Neutrophil (primary cell): Measurements from ENCODE around the gene DNTTIP2.

Experiments
- H3K27ac ChIP-seq: fragments of 200-600 bp; sonication (generic); 2 replicates; pipeline ENCODE4 v1.5.1; 2016; ENCODE audit warnings: mild to moderate bottlenecking, moderate library complexity
- H3K27me3 ChIP-seq: fragments of 200-600 bp; sonication (generic); 2 replicates; pipeline ENCODE4 v1.6.0; 2016; ENCODE audit warnings: mild to moderate bottlenecking
- H3K36me3 ChIP-seq: fragments of 200-600 bp; sonication (generic); 2 replicates; pipeline ENCODE4 v1.5.1; 2017
- H3K4me1 ChIP-seq, 2 experiments: fragments of 200-600 bp in 1 of 2; sonication (generic) in 1 of 2; 1 replicate in 1 of 2; 2 replicates in 1 of 2; pipeline versions ENCODE4 v1.5.1 to v1.6.1; 2013 to 2016; ENCODE audit warnings: low read depth in 1 of 2, low read length in 1 of 2, mild to moderate bottlenecking in 1 of 2, moderate library complexity in 1 of 2; ENCODE audit not compliant: control insufficient read depth in 1 of 2, insufficient read depth in 1 of 2
- H3K4me3 ChIP-seq, 2 experiments: fragments of 200-600 bp in 1 of 2; sonication (generic) in 1 of 2; 1 replicate in 1 of 2; 2 replicates in 1 of 2; pipeline ENCODE4 v1.5.1; 2013 to 2016; ENCODE audit warnings: low read depth in 1 of 2, low read length in 1 of 2, mild to moderate bottlenecking in 1 of 2, moderate library complexity in 1 of 2
- H3K9me3 ChIP-seq: fragments of 200-600 bp; sonication (generic); 2 replicates; pipeline ENCODE4 v1.5.1; 2016
- TF ChIP-seq, protein P1 (sequence below): fragments of 200-600 bp; sonication (generic); IDR thresholded peaks from 2 replicates; pipeline ENCODE4 v1.5.1; 2016; ENCODE audit warnings: antibody characterized with exemption

DNTTIP2 gene

DNA sequence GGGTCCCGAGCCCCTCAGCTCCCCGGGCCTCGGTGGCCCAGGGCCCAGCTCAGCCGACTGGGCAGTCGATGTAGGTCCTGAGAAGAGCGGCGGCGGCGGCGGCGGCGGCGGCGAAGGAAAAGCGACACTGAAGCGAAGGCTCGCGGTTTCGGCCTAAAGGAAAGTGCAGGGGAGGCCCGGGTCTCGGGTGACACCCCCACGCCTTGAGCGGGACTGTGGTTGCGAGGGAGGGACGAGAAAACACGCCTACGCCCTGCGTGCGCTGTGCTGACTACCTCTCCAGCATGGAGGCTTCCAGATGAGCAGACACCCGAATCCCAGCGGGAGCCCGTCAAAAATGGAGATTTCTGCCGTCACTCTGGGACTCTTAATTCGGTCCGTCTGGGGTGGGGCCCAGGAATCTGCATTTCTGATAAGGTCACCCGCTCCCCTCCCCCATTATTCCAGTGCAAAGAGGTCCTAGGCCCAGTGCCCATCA lies 31.2 kb downstream of the DNTTIP2 start:
- Histone ChIP-seq H3K4me3 (peak overlapping the region; percentile 68 to 75), H3K4me1 (peaks cover 21 to 24% of the 10 kb centered on the region in 2 experiments)
- TF ChIP-seq, protein P1, sequence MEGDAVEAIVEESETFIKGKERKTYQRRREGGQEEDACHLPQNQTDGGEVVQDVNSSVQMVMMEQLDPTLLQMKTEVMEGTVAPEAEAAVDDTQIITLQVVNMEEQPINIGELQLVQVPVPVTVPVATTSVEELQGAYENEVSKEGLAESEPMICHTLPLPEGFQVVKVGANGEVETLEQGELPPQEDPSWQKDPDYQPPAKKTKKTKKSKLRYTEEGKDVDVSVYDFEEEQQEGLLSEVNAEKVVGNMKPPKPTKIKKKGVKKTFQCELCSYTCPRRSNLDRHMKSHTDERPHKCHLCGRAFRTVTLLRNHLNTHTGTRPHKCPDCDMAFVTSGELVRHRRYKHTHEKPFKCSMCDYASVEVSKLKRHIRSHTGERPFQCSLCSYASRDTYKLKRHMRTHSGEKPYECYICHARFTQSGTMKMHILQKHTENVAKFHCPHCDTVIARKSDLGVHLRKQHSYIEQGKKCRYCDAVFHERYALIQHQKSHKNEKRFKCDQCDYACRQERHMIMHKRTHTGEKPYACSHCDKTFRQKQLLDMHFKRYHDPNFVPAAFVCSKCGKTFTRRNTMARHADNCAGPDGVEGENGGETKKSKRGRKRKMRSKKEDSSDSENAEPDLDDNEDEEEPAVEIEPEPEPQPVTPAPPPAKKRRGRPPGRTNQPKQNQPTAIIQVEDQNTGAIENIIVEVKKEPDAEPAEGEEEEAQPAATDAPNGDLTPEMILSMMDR, result no peak

DNA sequence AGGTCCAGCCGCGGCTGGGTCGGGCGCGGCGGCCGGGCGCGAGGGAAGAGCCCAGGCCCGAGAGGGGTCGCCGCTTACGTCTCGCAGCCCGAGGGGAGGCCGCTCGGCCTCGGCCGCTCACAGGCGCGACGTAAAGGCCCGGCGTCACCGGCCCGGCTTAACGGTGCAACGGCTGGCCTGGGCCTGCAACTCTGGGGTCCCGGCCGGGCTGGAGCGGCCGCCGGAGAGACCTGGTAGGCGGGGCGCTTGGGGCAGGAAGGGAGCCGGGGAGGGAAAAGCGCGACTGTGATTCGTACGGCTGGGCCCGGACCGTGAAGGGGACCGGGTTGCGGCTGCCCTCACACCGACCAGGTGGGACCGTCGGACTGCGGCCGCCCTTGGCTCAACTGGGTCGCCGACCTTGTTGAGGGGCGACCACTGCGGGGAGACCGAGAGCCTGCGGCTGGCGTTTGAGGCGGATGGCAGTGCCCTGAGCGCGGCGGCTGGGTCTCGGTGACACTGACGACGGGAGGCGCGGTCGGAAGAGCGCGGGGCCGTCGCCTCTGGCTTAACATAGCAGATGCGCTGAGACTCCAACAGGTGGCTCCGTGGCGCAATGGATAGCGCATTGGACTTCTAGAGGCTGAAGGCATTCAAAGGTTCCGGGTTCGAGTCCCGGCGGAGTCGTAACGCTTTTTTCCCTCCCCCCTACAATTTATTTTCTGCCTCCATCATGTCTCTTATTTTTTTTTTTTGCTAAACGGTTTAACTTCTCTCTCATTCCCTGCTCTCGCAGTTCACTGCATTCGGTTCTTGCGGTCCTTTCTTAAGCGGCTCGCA lies 31.8 kb downstream of the DNTTIP2 start:
- H3K27ac ChIP-seq, result peak overlapping the region; percentile 47
- no peaks in the 10 kb centered on the region for H3K9me3 ChIP-seq
- TF ChIP-seq, protein P1, result no peak
- peaks cover 44% of the 10 kb centered on the region for H3K27me3 ChIP-seq
- H3K36me3 ChIP-seq, result no peaks in the 10 kb centered on the region
- H3K4me1 ChIP-seq, result peaks cover 21 to 24% of the 10 kb centered on the region in 2 experiments
- peak overlapping the region; percentile 68 to 75 for H3K4me3 ChIP-seq

More for the DNA sequence above, 31.2 kb downstream of the DNTTIP2 start:
- no peak overlapping the region for H3K27ac ChIP-seq
- H3K36me3 ChIP-seq, result no peaks in the 10 kb centered on the region
- peaks cover 44% of the 10 kb centered on the region for H3K27me3 ChIP-seq
- no peaks in the 10 kb centered on the region for H3K9me3 ChIP-seq

DNA sequence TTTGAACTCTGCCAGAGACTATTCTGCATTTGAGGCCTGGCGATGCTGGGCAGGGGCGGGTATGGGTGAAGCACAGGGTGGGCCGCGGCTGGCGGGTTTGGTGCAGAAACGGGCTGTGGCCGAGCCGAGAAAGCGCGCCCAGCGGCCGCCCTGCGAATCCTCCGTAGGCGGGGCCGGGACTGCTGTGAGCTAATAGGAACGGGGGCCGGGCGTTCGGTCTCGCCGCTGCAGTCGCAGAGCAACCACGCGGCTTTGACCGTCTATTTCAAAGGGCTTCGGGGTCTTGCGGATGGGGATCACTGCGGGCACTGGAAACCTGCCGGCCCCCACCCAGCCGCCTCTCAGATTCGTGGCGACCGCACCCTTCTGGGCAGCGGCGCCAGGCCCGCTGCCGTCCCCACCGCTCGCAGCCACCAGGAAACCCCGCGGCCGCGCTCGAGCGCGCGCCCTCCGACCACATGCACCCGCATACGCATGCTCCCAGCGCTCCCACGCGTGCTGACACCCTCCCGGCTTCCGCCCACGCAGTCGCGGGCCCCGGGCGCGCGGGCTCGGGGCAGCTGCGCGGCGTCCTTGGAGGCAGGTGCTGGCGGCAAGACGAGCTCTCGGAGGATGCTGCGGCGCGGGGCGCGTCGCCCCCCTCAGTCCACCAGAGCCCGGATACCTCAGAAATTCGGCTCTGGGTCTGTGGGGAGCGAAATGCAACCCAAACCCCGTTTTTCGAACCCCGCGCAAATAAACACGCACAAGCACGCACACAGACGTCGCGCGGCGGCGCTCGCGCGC lies 32.6 kb downstream of the DNTTIP2 start:
- Histone ChIP-seq H3K4me3 (peak overlapping the region; percentile 68 to 75), H3K27me3 (peaks cover 45% of the 10 kb centered on the region), H3K4me1 (peaks cover 21 to 24% of the 10 kb centered on the region in 2 experiments), H3K9me3 (no peaks in the 10 kb centered on the region), H3K27ac (peak overlapping the region; percentile 41), H3K36me3 (no peaks in the 10 kb centered on the region)
- TF ChIP-seq, protein P1, result peak; percentile 13

DNA sequence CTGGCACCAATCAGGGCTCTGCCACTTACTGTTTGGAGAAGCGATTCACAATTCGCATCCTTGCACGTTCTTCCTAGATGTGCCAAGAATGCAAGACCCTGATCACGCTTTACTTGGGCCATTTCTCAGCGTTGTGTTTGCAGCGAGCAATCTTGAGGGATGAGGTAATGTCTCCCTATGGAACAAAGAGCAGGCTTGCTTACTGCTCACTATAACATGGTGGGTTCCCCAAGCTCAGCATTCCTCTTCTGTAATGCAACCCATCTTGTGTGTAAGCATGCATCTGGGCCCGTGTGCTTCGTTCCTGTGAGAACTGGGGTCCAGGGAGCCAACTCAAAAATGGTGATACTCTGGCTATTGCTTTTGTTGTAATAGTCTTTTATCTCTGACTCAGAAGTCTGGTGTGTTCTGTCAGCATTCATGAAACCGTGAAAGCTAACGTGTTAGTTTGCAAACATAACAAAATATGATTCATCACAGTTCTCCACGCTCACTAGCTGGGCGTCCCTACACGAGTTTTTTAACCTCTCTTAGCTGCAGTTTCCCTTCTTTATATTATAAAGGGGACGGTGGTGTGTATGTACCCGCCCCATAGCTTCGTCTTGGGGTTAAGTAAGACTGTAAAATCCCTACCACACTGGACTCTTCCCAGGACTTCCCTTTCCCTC lies 33.3 kb downstream of the DNTTIP2 start:
- TF ChIP-seq, protein P1, result no peak
- H3K4me1 ChIP-seq, result peaks cover 21 to 24% of the 10 kb centered on the region in 2 experiments
- no peaks in the 10 kb centered on the region for H3K36me3 ChIP-seq
- H3K27ac ChIP-seq, result no peak overlapping the region
- H3K4me3 ChIP-seq, result peak overlapping the region; percentile 68 to 75
- peaks cover 50% of the 10 kb centered on the region for H3K27me3 ChIP-seq
- no peaks in the 10 kb centered on the region for H3K9me3 ChIP-seq
